HEK293 (cell line): ENCODE measurements around the gene PHF12.
A peak's percentile ranks its signal among the peaks of the same experiment; 100 is the strongest.
"Not testable (repeated sequence)": the region's sequence is repeated elsewhere in the genome, so short reads cannot be mapped to it uniquely, and the experiment has no call there.

Experiments used
- CTCF ChIA-PET: fragments of 350-600 bp; formaldehyde crosslinking; extraction: SDS; loops from one replicate; lab custom pipeline; 2021; ENCODE audit warnings: antibody characterized with exemption; lab: Yijun Ruan, JAX
- POLR2A ChIA-PET: fragments of 300-600 bp; formaldehyde crosslinking; extraction: SDS; loops from one replicate; lab custom pipeline; 2020; ENCODE audit warnings: antibody characterized with exemption, inconsistent platforms; lab: Yijun Ruan, JAX
- H3K27ac ChIP-seq: fragments of 200-500 bp; sonication (Bioruptor generic); 2 replicates; pipeline ENCODE4 v1.5.1; 2014; ENCODE audit warnings: low read depth, low read length, control low read depth, inconsistent platforms; ENCODE audit errors: extremely low read depth
- H3K36me3 ChIP-seq, 2 experiments: fragments of 200-500 bp in 1 of 2; sonication (Bioruptor generic) in 1 of 2; 1 replicate in 1 of 2; 2 replicates in 1 of 2; pipeline ENCODE4 v1.5.1; 2014 to 2017; ENCODE audit warnings: inconsistent platforms in 2 of 2, low read length in 2 of 2; ENCODE audit not compliant: control insufficient read depth in 2 of 2, insufficient read depth in 1 of 2
- H3K4me1 ChIP-seq: fragments of 200-500 bp; sonication (Bioruptor generic); 2 replicates; pipeline ENCODE4 v1.5.1; 2014; ENCODE audit warnings: mild to moderate bottlenecking, low read length, inconsistent platforms; ENCODE audit not compliant: control insufficient read depth, insufficient read depth
- H3K4me3 ChIP-seq: 2 replicates; pipeline ENCODE4 v1.5.1; 2011; ENCODE audit warnings: low read depth, mild to moderate bottlenecking, control low read depth, low read length, moderate library complexity
- H3K9me3 ChIP-seq: fragments of 200-500 bp; sonication (Bioruptor generic); 2 replicates; pipeline ENCODE4 v1.5.1; 2014; ENCODE audit warnings: low read depth, low read length, inconsistent platforms; ENCODE audit not compliant: control insufficient read depth, insufficient read depth
- PRDM1 ChIP-seq: fragments of 450-650 bp; formaldehyde crosslinking; IDR thresholded peaks from 2 replicates; pipeline ENCODE4; 2016; ENCODE audit warnings: missing biosample characterization, missing genetic modification characterization
- PRDM2 ChIP-seq: fragments of 450-650 bp; formaldehyde crosslinking; IDR thresholded peaks from 2 replicates; pipeline ENCODE4 v1.5.1; 2016; ENCODE audit warnings: missing biosample characterization, missing genetic modification characterization, borderline replicate concordance
- SCRT2 ChIP-seq: fragments of 450-650 bp; formaldehyde crosslinking; IDR thresholded peaks from 2 replicates; pipeline ENCODE4 v1.5.1; 2016; ENCODE audit warnings: missing biosample characterization, missing genetic modification characterization
- TCF7L2 ChIP-seq: IDR thresholded peaks from 2 replicates; pipeline ENCODE4 v1.6.1; 2011; ENCODE audit warnings: low read depth, mild to moderate bottlenecking, inconsistent platforms, low read length, moderate library complexity, borderline replicate concordance
- TSHZ1 ChIP-seq: fragments of 450-650 bp; formaldehyde crosslinking; IDR thresholded peaks from 2 replicates; pipeline ENCODE4 v1.5.1; 2016; ENCODE audit warnings: missing biosample characterization, missing genetic modification characterization, borderline replicate concordance
- ZBTB1 ChIP-seq: fragments of 450-650 bp; formaldehyde crosslinking; IDR thresholded peaks from 2 replicates; pipeline ENCODE4 v1.5.1; 2016; ENCODE audit warnings: missing biosample characterization, missing genetic modification characterization
- ZBTB26 ChIP-seq: fragments of 450-650 bp; formaldehyde crosslinking; optimal IDR thresholded peaks from 2 replicates; pipeline ENCODE3; 2016; ENCODE audit warnings: missing biosample characterization, mild to moderate bottlenecking, missing genetic modification characterization
- ZBTB8A ChIP-seq: fragments of 450-650 bp; formaldehyde crosslinking; IDR thresholded peaks from 2 replicates; pipeline ENCODE4 v1.5.1; 2016; ENCODE audit warnings: missing biosample characterization, missing genetic modification characterization
- ZNF211 ChIP-seq: fragments of 450-650 bp; formaldehyde crosslinking; IDR thresholded peaks from 2 replicates; pipeline ENCODE4 v1.5.1; 2016; ENCODE audit warnings: low read depth, missing biosample characterization, missing genetic modification characterization
- ZNF624 ChIP-seq: fragments of 450-650 bp; formaldehyde crosslinking; IDR thresholded peaks from 2 replicates; pipeline ENCODE4 v1.5.1; 2017; ENCODE audit warnings: missing biosample characterization, missing genetic modification characterization

PHF12 gene

GRCh38 chr17:28895794-28896447 is 55.4 kb downstream of the PHF12 start (continued):
- no peak for TF ChIP-seq TSHZ1 (tag by site-specific recombination)
- no peak for TF ChIP-seq TCF7L2
- peak; percentile 36; the same call in 1 of the 2 replicates for TF ChIP-seq SCRT2
- no peak for TF ChIP-seq PRDM2 (tag by site-specific recombination)
- TF ChIP-seq ZBTB26: no peak
- TF ChIP-seq ZBTB1 (tag by site-specific recombination): no peak
- no peak for TF ChIP-seq ZNF624

- not testable (repeated sequence) for H3K9me3 ChIP-seq, H3K36me3 ChIP-seq, H3K4me1 ChIP-seq, H3K4me3 ChIP-seq, H3K27ac ChIP-seq
- TF ChIP-seq ZBTB8A (tag by site-specific recombination) (peak; percentile 71; the same call in 1 of the 2 replicates), PRDM1 (tag by site-specific recombination) (0 out of 2 replicates have a peak, but pooled peaks have one; percentile 41), ZNF211 (tag by site-specific recombination) (0 out of 2 replicates have a peak, but pooled peaks have one; percentile 23)
- ChIA-PET POLR2A (interaction anchor here (0.7 to 1.3 kb wide), 4 partner anchors 29 to 174 kb away, joined by 3 to 4 read pairs (median 3); partner anchors contain the start of genes FAM222B and RPL23A), CTCF (interaction anchor here (0.5 to 18.6 kb wide), 7 partner anchors 9 to 457 kb away, joined by 3 to 142 read pairs (median 3); partner anchors contain the start of gene DHRS13)
Observed at GRCh38 chr17:28893248-28894183, 57.8 kb downstream of the PHF12 start.
